ENCODE data around the gene TUSC2. TPM values are rescaled to one million over a fixed set of nuclear protein-coding genes. Genes with fewer than 3 reads are reported as not detected.

TUSC2 gene
- total RNA-seq, 2 donors from 2014 or later: 23.5 to 28.1 TPM

DNA sequence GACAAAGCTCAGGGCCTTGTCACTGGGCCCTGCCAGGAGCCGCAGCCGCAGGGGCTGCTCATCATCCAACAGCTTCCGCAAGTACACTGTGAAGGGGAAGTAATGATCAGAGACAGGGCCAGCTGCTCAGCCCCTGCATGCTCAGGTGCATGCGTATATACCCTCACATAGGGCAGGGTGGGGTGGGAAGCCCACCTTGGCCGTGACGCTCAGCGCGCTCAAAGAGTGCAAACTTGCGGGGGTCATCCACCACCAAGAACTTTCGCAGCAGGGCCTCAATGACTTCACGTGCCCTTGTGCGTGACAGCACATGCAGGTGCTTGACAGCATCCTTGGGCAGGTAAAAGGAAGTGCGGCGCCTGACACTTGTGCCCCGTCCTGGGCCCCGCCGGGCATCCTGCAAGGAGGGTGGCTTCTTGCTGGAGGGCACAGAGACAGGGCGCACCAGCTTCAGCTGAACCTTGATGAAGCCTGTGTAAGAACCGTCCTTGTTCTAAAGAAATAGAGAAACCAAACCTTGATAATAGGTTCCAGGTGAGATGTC lies 3.4 kb upstream of the TUSC2 start:
- no peak for DNase-seq
- Histone ChIP-seq H3K36me3 (ENCODE audit: control insufficient read depth, insufficient read depth, low read length) (peaks cover 46% of the 10 kb centered on the region), H3K9ac (ENCODE audit: extremely low read depth, low read length, poor library complexity, severe bottlenecking) (no peak overlapping the region), H3K4me1 (ENCODE audit: control insufficient read depth, insufficient read depth, low read length) (peaks cover 10% of the 10 kb centered on the region), H3K4me3 (ENCODE audit: low read length) (no peak overlapping the region), H3K27ac (ENCODE audit: low read depth, low read length) (no peak overlapping the region), H3K27me3 (ENCODE audit: control insufficient read depth, insufficient read depth, low read length, poor library complexity, severe bottlenecking) (no peaks in the 10 kb centered on the region), H3K9me3 (ENCODE audit: control insufficient read depth, low read length) (no peaks in the 10 kb centered on the region)
- no peaks in the 10 kb centered on the region for H3K9me3 Mint-ChIP-seq
- peaks cover 29% of the 10 kb centered on the region for H3K36me3 Mint-ChIP-seq (ENCODE audit: low read depth)
- 96 to 97% methylated on average over 16 to 19 of the region's 19 CpGs for WGBS, 2 experiments (ENCODE audit: insufficient coverage in 1 of 2, insufficient read length in 1 of 2)
- peaks cover 9% of the 10 kb centered on the region for H3K4me1 Mint-ChIP-seq
- no peak overlapping the region for H3K4me3 Mint-ChIP-seq
- no peaks in the 10 kb centered on the region for H3K27me3 Mint-ChIP-seq (ENCODE audit: insufficient read depth)
- TF ChIP-seq, protein P1, sequence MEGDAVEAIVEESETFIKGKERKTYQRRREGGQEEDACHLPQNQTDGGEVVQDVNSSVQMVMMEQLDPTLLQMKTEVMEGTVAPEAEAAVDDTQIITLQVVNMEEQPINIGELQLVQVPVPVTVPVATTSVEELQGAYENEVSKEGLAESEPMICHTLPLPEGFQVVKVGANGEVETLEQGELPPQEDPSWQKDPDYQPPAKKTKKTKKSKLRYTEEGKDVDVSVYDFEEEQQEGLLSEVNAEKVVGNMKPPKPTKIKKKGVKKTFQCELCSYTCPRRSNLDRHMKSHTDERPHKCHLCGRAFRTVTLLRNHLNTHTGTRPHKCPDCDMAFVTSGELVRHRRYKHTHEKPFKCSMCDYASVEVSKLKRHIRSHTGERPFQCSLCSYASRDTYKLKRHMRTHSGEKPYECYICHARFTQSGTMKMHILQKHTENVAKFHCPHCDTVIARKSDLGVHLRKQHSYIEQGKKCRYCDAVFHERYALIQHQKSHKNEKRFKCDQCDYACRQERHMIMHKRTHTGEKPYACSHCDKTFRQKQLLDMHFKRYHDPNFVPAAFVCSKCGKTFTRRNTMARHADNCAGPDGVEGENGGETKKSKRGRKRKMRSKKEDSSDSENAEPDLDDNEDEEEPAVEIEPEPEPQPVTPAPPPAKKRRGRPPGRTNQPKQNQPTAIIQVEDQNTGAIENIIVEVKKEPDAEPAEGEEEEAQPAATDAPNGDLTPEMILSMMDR (conservative IDR thresholded peaks at IDR 0.05): no peak
- no peak overlapping the region for H3K27ac Mint-ChIP-seq

DNA sequence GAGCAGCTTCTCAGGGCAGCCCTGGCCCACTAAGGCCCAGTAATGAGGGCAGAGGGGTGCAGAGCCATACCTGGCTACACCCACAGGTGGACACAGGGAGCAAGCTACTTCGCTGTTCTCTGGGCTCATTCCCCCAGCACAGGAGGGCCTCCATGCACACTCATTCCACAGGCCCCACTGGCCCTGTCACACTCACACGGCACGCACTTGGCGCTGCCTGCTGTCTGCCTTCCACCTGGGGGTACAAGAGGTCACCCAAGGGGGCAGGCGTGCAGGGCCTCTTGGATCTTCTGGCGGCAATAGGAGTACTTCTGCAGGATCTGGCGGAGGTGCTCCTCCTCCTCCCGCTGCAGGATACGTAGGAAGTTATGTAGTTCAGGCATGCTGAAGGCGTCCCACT lies 2.3 kb upstream of the TUSC2 start:
- TF ChIP-seq, protein P1 (conservative IDR thresholded peaks at IDR 0.05): no peak
- Mint-ChIP-seq H3K4me1 (peaks cover 3% of the 10 kb centered on the region), H3K27ac (no peak overlapping the region), H3K4me3 (no peak overlapping the region), H3K27me3 (ENCODE audit: insufficient read depth) (no peaks in the 10 kb centered on the region), H3K9me3 (no peaks in the 10 kb centered on the region), H3K36me3 (ENCODE audit: low read depth) (peaks cover 33% of the 10 kb centered on the region)
- Histone ChIP-seq H3K36me3 (ENCODE audit: control insufficient read depth, insufficient read depth, low read length) (peaks cover 54% of the 10 kb centered on the region), H3K9ac (ENCODE audit: extremely low read depth, low read length, poor library complexity, severe bottlenecking) (no peak overlapping the region), H3K9me3 (ENCODE audit: control insufficient read depth, low read length) (no peaks in the 10 kb centered on the region), H3K4me1 (ENCODE audit: control insufficient read depth, insufficient read depth, low read length) (peaks cover 4% of the 10 kb centered on the region), H3K27ac (ENCODE audit: low read depth, low read length) (no peak overlapping the region), H3K27me3 (ENCODE audit: control insufficient read depth, insufficient read depth, low read length, poor library complexity, severe bottlenecking) (no peaks in the 10 kb centered on the region), H3K4me3 (ENCODE audit: low read length) (no peak overlapping the region)
- WGBS, 2 experiments (ENCODE audit: insufficient coverage in 1 of 2, insufficient read length in 1 of 2): 88 to 95% methylated on average over 6 to 10 of the region's 10 CpGs
- DNase-seq: no peak

DNA sequence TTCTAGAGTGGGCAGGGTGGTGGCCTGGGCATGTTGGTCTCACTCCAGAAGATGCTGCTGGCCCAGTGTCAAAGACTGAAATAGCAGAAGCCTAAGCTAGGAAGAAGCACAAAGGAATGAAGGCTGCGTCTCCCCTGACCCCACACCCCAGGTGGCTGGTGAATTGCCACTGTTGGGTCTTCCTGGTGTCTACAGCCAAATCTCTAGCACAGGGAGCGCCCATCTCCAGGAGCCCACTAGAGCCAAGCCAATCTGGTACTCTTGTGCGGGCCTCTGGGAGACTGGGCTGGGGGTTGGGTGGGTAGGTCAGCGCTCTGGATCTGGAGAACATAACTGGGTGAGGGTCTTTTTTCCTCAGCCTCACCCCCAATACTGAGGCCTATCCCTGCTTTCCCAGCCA lies 894 bp downstream of the TUSC2 start:
- Histone ChIP-seq H3K36me3 (ENCODE audit: control insufficient read depth, insufficient read depth, low read length) (peaks cover 61% of the 10 kb centered on the region), H3K9me3 (ENCODE audit: control insufficient read depth, low read length) (no peaks in the 10 kb centered on the region), H3K9ac (ENCODE audit: extremely low read depth, low read length, poor library complexity, severe bottlenecking) (peak overlapping the region; percentile 85), H3K27me3 (ENCODE audit: control insufficient read depth, insufficient read depth, low read length, poor library complexity, severe bottlenecking) (no peaks in the 10 kb centered on the region), H3K4me1 (ENCODE audit: control insufficient read depth, insufficient read depth, low read length) (peaks cover 16% of the 10 kb centered on the region), H3K27ac (ENCODE audit: low read depth, low read length) (no peak overlapping the region), H3K4me3 (ENCODE audit: low read length) (peak overlapping the region; percentile 91)
- Mint-ChIP-seq H3K36me3 (ENCODE audit: low read depth) (peaks cover 26% of the 10 kb centered on the region), H3K4me1 (peaks cover 20% of the 10 kb centered on the region), H3K4me3 (peak overlapping the region; percentile 77), H3K27me3 (ENCODE audit: insufficient read depth) (no peaks in the 10 kb centered on the region), H3K27ac (peak overlapping the region; percentile 55), H3K9me3 (no peaks in the 10 kb centered on the region)
- WGBS, 2 experiments (ENCODE audit: insufficient coverage in 1 of 2, insufficient read length in 1 of 2): 80 to 92% methylated on average over 2 to 4 of the region's 4 CpGs
- TF ChIP-seq, protein P1 (conservative IDR thresholded peaks at IDR 0.05): no peak
- DNase-seq: no peak

All from endodermal cell (in vitro differentiated cells).